A673 (cell line): ENCODE results near the gene FAM174C.

Experiments used
- CTCF ChIP-seq: fragments of 300-800, 200-600 bp; sonication (generic); conservative IDR thresholded peaks from 2 replicates; pipeline ENCODE4 v1.5.1; 2017; ENCODE audit warnings: low read depth, mild to moderate bottlenecking, antibody characterized with exemption, low read length, moderate library complexity, mixed read lengths
- EZH2 ChIP-seq: fragments of 200-600 bp; sonication (generic); IDR thresholded peaks from 2 replicates; pipeline ENCODE4 v1.6.1; 2017; ENCODE audit warnings: borderline replicate concordance, low read depth, mild to moderate bottlenecking, mixed read lengths, antibody characterized with exemption, low read length; ENCODE audit not compliant: poor library complexity, severe bottlenecking

GRCh38 chr19:1256646-1257474 lies 18.5 kb upstream of the FAM174C start:
- TF ChIP-seq CTCF (no peak), EZH2 (no peak)
